Ovary (tissue), 9 donors: ENCODE data around the gene SH3D21. TPM values are rescaled to one million over a fixed set of nuclear protein-coding genes. Genes with fewer than 3 reads are reported as not detected.

Experiments
- DNase-seq, 5 donors: peaks; one replicate each; pipeline ENCODE4 v3.0.0-alpha.2; 2019 to 2020
- H3K27ac ChIP-seq, 2 donors: fragments of 200-600 bp; one replicate each; pipeline versions ENCODE4 v1.5.1 to v1.8.0; 2019 to 2022
- H3K27me3 ChIP-seq: fragments of 200-600 bp; one replicate; pipeline ENCODE4 v1.8.0; 2022
- H3K36me3 ChIP-seq: fragments of 200-600 bp; sonication (generic); one replicate; pipeline ENCODE4 v1.5.1; 2019
- H3K4me1 ChIP-seq: one replicate; pipeline ENCODE4 v1.8.1; 2013; ENCODE audit warnings: mild to moderate bottlenecking, moderate library complexity; ENCODE audit not compliant: insufficient read depth
- H3K4me3 ChIP-seq: fragments of 200-600 bp; sonication (generic); one replicate; pipeline ENCODE4 v1.5.1; 2017
- H3K9me3 ChIP-seq, 2 donors: fragments of 200-600 bp in 1 of 2; sonication (generic) in 1 of 2; one replicate each; pipeline versions ENCODE4 v1.5.1 to v1.8.1; 2013 to 2019; ENCODE audit warnings: mild to moderate bottlenecking in 1 of 2, moderate library complexity in 1 of 2
- EP300 ChIP-seq: sonication (generic); formaldehyde crosslinking; IDR thresholded peaks from one replicate; pipeline ENCODE4 v1.6.1; 2017; ENCODE audit warnings: antibody characterized with exemption
- POLR2A ChIP-seq: fragments of 450-650 bp; IDR thresholded peaks from one replicate; pipeline ENCODE4 v1.6.1; 2017; ENCODE audit warnings: antibody characterized with exemption, mild to moderate bottlenecking, moderate library complexity
- WGBS, 3 donors: extraction: QIAGEN DNeasy Blood & Tissue Kit in 1 of 3; methylation state at CpG; one replicate each; pipeline versions ENCODE4 v1.1.5 to v1.1.7; 2013 to 2017; 5-methylcytosine and 5-hydroxymethylcytosine counted together
- intact Hi-C, 4 donors: fragments of 100-400 bp; cut with DNase I; formaldehyde crosslinking; loops; one replicate each; pipeline versions ENCODE4 v1.11.0 to v1.15.1; 2022 to 2023
- polyA plus RNA-seq, 2 donors: library from polyadenylated mRNA; stranded (reverse); fragments of 200-250 nt in 1 of 2; fragments of 350-450 nt in 1 of 2; fragmentation: Illumina TruSeq in 1 of 2; extraction: RNeasy Lipid Tissue Mini Kit (QIAGEN cat#74804) in 1 of 2; gene quantifications; one replicate each; pipeline ENCODE4 v1.2.3, GENCODE V29; 2013 to 2014
- total RNA-seq, 7 donors: library from RNA; depleted of rRNA in 2 of 7; stranded (reverse); fragments of >200 nt in 2 of 7; fragmentation: NEBNext Ultra II Directional in 3 of 7; extraction: Animal tissue kit (Norgen Biotek cat#: 25700) in 3 of 7; gene quantifications; one replicate each; pipeline versions ENCODE4 v1.1.0 to v1.2.4, GENCODE V29; 2016 to 2023
- TF ChIP-seq, protein P1 (sequence below), 3 donors: fragments of 450-650 bp in 2 of 3; fragments of 200-600 bp in 1 of 3; IDR thresholded peaks; one replicate each; pipeline versions ENCODE4 v1.5.1 to v1.8.0; 2016 to 2022; ENCODE audit warnings: antibody characterized with exemption in 3 of 3, mild to moderate bottlenecking in 1 of 3
- donor health status: DM: no; HTN: no; CAD: no; lungs with moderate emphysema.
- donor health status: DM: no; HTN: no; CAD: no.
- donor health status: Bipolar disorder and iron deficiency.
- donor health status: DM: yes; HTN: yes; CAD: no.
- donor health status: DM: no; HTN: no; CAD: no.
- donor health status: DM: yes; HTN: yes; CAD: no.

The SH3D21 gene
- total and polyA plus RNA-seq, 9 donors, result 1.9 to 22.6 (median 8.7) TPM

DNA sequence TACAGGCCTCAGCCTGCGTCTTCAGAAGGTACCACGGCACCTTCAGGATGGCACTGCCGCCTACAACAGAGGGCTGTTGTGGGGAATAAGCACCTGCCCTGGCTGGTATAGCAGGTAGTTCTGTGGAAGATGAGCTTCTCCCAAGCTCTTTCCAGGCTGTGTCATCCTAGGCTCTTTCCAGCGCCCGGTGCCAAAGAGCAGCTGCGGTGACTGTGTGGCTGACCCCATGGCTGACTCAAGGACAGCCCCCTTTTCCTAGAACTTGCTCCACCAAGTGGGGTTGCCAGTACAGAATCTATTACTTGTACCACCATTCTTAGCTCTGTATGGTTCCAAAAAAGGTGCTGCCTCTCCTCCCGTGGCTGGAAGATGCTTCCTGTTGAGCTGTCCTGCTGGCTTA is 39.2 kb downstream of the SH3D21 start:
- Histone ChIP-seq H3K4me1 (no peaks in the 10 kb centered on the region), H3K4me3 (no peak overlapping the region), H3K36me3 (no peaks in the 10 kb centered on the region), H3K27me3 (no peaks in the 10 kb centered on the region), H3K9me3 (no peaks in the 10 kb centered on the region), H3K27ac (no peak overlapping the region)
- no peak for TF ChIP-seq POLR2A
- 87 to 91% (median 88%) methylated on average over 7 of the region's 7 CpGs for WGBS, 3 donors
- intact Hi-C loops, result loop anchor here in 2 of 4 donors (10.0 kb wide), 1 partner anchor 69 kb away; no protein-coding TSS in a partner anchor
- no peak for DNase-seq

DNA sequence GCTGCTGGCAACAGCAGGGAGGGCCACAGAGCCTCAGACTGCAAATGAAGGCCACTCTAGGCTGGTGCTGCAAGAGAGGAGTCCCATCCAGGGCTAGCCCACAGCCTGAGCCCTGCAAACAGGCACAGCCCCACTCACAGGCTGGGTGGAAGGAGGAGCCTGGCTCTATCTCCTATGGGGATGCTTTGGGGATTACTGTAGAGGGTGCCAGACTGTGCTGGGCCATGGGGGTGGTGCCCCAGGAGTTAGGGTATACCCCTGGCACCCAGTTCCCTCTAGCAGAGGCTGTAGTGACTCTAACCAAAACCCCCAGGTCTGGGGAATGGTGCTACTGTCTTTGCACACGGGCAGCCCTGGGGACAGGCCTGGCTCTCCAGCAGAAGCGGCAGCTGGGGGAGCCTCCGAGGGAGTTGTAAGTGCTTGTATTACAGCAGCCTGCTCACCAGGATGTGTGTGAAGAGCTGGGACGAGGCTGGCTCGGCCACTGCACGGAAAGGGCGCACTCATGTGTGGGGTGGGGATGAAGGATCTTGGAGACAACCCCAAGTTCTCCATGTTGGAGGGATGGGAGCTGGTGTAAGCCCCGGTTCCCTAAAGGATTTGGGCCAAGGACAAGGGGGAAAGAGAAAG is 40.7 kb downstream of the SH3D21 start:
- DNase-seq, result no peak
- no peaks in the 10 kb centered on the region for H3K36me3 ChIP-seq

DNA sequence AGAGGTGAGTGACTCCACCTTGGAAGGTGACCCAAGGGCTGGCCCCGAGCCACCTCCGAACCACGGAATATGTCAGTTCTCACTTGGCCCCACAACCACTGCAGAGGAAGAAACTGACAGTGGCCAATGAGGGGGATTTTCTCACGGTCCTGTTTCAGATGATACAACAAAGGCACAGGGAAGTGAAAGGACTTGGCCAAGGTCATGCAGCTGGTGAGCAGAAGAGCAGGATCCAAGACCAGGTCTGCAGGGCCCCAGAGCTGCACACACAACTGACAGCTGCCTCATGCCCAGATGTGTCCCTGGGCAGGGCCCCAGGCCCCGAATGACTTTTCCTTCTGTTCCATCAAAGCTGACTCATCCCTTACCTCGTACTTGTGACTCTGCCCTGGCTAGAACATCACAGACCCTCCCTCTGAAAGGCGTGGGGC is 43.1 kb downstream of the SH3D21 start:
- no peaks in the 10 kb centered on the region for H3K36me3 ChIP-seq
- WGBS, 3 donors, result 65 to 70% (median 68%) methylated on average over 6 to 7 of the region's 7 CpGs
- intact Hi-C loops, result loop anchor here in 2 of 4 donors (10.0 kb wide), 1 partner anchor 66 kb away; no protein-coding TSS in a partner anchor
- no peak overlapping the region for H3K27ac ChIP-seq
- DNase-seq, result no peak
- TF ChIP-seq, protein P1, sequence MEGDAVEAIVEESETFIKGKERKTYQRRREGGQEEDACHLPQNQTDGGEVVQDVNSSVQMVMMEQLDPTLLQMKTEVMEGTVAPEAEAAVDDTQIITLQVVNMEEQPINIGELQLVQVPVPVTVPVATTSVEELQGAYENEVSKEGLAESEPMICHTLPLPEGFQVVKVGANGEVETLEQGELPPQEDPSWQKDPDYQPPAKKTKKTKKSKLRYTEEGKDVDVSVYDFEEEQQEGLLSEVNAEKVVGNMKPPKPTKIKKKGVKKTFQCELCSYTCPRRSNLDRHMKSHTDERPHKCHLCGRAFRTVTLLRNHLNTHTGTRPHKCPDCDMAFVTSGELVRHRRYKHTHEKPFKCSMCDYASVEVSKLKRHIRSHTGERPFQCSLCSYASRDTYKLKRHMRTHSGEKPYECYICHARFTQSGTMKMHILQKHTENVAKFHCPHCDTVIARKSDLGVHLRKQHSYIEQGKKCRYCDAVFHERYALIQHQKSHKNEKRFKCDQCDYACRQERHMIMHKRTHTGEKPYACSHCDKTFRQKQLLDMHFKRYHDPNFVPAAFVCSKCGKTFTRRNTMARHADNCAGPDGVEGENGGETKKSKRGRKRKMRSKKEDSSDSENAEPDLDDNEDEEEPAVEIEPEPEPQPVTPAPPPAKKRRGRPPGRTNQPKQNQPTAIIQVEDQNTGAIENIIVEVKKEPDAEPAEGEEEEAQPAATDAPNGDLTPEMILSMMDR (IDR thresholded peaks at IDR 0.05), result no peak
- no peak for TF ChIP-seq EP300
- TF ChIP-seq POLR2A, result no peak
- H3K9me3 ChIP-seq, result no peaks in the 10 kb centered on the region
- no peak overlapping the region for H3K4me3 ChIP-seq
- no peaks in the 10 kb centered on the region for H3K27me3 ChIP-seq
- H3K4me1 ChIP-seq, result peaks cover 6% of the 10 kb centered on the region

More for the DNA sequence above, 40.7 kb downstream of the SH3D21 start:
- Histone ChIP-seq H3K9me3 (no peaks in the 10 kb centered on the region), H3K27me3 (no peaks in the 10 kb centered on the region), H3K4me3 (no peak overlapping the region), H3K27ac (no peak overlapping the region), H3K4me1 (peaks cover 4% of the 10 kb centered on the region)
- 84 to 88% (median 85%) methylated on average over 8 of the region's 8 CpGs for WGBS, 3 donors
- intact Hi-C loops, result loop anchor here in 2 of 4 donors (10.0 kb wide), 1 partner anchor 68 kb away; no protein-coding TSS in a partner anchor
- TF ChIP-seq, protein P1 (IDR thresholded peaks at IDR 0.05), result no peak
- TF ChIP-seq POLR2A (no peak), EP300 (no peak)

DNA sequence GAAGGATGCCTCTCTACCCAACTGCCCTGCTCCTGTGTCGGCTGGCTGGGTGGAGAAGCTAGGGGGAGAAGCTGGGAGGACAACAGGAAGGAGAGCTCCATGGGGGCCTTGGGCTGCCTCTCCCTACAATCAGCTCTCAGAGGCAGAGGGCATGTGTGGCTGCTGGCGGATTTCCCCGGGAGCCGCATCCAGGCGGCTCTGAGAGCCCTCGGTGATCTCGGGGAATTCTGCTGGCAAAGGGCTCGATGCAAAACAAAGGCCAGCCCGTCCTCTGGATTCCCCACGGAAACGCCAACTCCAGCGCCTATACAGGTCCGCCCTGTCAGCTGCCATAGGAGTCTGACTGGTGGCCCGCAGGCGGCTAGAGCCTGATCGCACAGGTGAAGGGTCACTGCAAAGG is 43.7 kb downstream of the SH3D21 start:
- no peaks in the 10 kb centered on the region for H3K36me3 ChIP-seq
- H3K9me3 ChIP-seq, result no peaks in the 10 kb centered on the region
- peaks cover 6% of the 10 kb centered on the region for H3K4me1 ChIP-seq
- no peaks in the 10 kb centered on the region for H3K27me3 ChIP-seq
- H3K27ac ChIP-seq, result no peak overlapping the region
- no peak for DNase-seq
- 67 to 77% (median 74%) methylated on average over 16 of the region's 16 CpGs for WGBS, 3 donors
- intact Hi-C loops, result loop anchor here in 2 of 4 donors (10.0 kb wide), 1 partner anchor 65 kb away; no protein-coding TSS in a partner anchor
- H3K4me3 ChIP-seq, result no peak overlapping the region
- no peak for TF ChIP-seq EP300
- TF ChIP-seq, protein P1 (IDR thresholded peaks at IDR 0.05), result no peak
- TF ChIP-seq POLR2A, result no peak

DNA sequence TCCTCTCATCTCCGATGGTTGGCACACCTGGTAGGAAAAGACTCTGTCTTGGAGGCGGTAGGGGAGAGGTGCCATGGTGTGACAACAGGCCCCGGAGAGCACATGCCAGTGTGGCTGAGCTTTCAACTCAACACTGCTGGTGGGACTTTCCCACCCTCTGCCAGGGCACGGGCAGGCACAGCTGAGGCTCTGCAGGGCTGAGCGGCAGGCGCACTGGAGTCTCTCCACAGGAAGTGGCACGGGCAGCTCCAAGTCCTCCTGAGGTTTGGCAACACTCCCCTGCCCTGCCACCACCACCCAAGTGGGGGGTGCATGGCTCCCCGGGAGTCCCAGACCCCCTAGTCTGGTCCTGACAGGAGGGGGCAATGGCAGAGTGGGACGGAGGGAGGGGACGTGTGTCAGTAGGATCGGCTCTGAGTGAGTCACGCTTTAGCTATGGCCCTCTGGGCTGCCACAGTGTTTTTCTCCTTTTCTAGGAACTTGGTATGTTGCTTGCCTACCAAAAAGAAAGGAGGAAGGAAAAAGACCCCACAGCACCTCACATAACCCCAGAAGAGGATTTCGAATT is 44.6 kb downstream of the SH3D21 start:
- H3K27ac ChIP-seq, result peak overlapping the region in 1 of 2 donors; percentile 24
- peaks cover 6% of the 10 kb centered on the region for H3K4me1 ChIP-seq
- 40 to 53% (median 51%) methylated on average over 13 of the region's 13 CpGs for WGBS, 3 donors
- intact Hi-C loops, result no loop called here
- no peaks in the 10 kb centered on the region for H3K36me3 ChIP-seq
- no peak overlapping the region for H3K4me3 ChIP-seq
- TF ChIP-seq EP300 (no peak), POLR2A (no peak)
- TF ChIP-seq, protein P1 (IDR thresholded peaks at IDR 0.05), result no peak
- H3K9me3 ChIP-seq, result no peaks in the 10 kb centered on the region
- no peaks in the 10 kb centered on the region for H3K27me3 ChIP-seq
- DNase-seq, result no peak
